Measurements from ENCODE around the gene SLC39A2.
A peak's percentile ranks its signal among the peaks of the same experiment; 100 is the strongest.
"Not testable (repeated sequence)": the region's sequence is repeated elsewhere in the genome, so short reads cannot be mapped to it uniquely, and the experiment has no call there.

The SLC39A2 gene

DNA sequence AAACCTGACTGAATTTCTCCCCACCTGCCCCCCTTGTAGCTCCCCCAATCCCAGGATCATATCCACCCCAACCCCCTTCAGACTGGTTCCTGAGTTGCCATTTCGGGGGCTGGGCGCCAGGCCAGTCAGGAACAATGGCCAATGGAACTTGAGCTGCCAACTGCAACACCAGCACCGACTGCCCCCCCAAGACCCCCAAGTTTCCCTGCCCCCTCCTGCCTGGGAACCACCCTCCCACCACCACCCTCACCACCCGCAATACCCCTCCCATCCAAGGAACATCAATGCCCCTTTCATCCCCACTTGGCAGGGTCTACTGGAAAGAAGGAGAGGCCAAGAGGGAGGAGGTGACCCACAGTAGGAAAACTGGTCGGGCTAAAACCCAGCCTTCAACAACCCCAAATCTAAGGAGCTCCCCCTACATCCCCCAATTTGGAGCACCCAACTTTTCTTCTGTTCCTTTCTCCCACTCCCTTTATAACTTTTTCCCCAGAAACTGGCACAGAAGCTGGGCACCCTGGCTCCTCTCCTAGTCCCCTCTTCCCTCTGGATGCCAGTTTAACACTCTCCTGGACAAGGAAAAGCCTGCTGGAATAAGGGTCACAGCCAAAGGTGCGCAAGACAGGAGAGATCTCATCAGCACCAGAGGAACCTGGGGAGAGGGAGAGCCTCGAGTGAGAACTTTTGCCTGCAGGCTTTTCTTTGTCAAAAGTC is 27.3 kb downstream of the SLC39A2 start:
- no peak for DNase-seq

DNA sequence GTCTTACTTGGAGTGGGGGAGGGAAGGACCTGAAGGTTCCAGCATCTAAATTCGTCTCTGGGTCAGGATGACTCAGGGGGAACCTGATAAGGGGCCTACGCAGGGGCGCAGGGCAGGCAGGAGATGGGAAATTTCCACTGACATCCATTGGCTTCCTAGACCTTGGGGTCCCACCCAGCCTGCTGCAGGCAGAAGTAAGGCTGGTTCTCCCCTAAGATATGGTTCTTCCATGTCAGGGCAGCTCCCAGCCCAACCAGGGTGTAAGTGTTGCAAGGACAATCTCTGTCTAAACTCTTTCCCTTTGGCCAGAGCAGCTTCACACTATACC is 27.9 kb downstream of the SLC39A2 start:
- no peak for DNase-seq

DNA sequence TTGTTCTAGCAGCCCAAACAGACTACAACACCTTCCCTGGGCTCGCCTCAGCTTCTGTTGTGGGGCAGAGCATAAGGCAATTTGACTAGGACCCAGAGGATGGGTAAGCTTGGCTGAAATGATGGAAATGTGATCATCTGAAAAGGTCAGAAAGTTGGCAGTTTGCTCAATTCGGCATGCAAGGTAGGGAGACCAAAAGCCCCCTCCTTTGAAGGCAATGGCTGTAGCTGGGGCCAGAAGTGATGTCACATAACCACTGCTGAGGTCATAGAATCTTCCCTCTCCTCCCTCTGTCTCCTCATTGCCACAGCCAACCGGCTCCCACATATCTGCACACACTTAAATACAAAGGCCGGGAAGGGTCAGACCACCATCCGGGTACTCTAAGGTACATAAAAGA is 30.8 kb downstream of the SLC39A2 start, which contains the start of gene TPPP2:
Gene TPPP2, plus strand, starts transcription at position 301 of the 400 bp plus-strand sequence. CDS start 365 bp downstream, outside the sequence.
- no peak for DNase-seq

DNA sequence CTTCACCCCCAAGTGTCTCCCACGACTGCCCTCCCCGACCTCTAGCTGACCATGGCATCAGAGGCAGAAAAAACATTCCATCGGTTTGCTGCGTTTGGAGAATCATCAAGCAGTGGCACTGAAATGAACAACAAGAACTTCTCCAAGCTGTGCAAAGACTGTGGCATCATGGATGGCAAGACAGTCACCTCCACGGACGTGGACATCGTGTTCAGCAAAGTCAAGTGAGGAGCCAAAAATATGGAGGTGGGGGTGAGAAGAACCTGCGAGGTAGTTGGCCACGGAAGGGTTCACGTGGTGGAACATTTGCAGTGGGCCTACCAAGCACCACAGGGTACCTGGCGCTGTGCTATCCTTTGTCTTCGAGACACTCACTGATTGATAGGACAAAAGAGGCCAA is 31.4 kb downstream of the SLC39A2 start:
- DNase-seq = no peak

DNA sequence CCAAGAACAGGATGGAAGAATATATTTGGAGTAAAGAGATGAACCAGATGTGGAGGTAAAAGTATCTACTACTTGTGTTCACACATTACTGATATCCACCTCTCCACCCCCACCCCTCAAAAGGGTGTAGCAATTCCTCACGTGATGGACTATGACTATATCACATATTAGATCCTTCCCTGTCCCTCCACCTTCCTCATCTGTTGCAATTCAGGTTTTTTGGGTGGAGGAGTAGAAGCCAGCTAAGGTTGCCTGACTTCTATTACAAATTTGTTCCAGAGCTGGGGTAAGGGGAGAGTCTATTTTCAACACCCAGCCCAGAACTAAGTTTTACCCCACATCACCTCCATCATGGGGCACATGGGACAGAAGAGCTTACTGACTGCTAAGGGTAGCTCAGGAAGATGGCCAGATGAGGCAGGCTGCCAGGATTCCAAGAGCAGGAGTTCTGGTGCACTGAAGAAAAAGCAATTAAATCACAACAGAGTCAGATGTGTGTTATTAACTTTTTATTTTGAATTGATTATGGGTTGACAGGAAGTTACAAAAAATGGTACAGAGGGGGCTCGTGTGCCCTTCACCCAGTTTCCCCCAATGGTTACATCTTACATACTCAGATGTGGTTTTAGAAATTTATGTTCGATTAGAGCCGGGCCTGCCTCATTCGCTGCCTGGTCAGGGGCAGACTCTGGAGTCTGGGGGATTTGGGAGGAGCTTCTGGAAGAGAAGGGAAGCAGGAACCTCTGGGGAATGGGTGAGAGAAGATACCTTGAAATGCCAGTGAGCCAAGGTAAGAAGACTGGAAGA is 33.4 kb downstream of the SLC39A2 start:
- no peak for DNase-seq

DNA sequence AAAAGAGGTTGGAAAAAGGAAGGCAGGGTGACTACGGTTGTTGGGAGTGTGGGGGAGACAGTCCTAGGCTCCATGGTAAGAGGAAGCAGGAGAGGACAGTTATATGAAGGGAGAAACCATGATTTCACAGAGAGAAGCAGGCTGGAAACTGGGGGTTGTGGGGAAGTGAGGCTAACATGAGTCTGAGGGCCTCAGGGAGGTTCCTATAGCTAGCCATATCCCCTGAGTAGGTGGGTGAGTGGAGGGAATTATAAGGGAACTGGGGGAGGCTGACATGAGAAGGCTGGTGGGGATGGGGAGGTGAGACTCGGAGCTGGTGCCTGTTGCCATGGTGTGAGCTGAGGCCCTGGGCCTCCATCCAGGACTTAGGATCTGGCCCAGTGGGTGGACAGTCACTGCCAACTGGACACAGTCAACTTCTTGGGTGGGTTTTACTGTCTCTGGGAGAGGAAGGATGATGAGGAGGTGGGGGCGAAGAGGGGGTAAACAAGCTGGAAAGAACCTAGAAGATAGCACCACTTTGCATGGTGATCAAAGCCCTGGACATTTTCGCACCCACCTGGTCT is 34.1 kb downstream of the SLC39A2 start:
- DNase-seq = no peak

DNA sequence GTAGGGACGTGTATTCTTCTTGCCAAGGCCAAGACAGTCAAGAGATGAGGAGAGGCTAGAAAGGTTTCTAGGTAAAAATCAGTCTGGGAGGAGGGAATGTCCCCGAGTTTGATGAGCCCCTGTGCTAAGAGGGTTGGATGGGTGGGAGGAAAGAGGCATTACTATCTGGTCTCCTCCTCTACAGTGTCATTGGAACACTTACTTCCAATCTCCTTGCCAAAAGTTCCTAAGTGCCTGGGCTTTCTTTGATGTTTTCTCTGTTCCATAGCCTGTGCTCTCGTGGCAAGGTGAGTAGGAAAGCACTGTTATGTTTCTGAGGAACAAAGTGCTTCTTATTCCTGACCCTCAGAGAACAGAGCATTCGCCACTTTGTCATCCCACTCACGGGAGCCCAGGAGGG is 35.6 kb downstream of the SLC39A2 start, which contains the start of gene RNASE13:
Gene RNASE13, minus strand, starts transcription at position 101 of the 400 bp plus-strand sequence. CDS start 519 bp downstream, outside the sequence.
- no peak for DNase-seq

DNA sequence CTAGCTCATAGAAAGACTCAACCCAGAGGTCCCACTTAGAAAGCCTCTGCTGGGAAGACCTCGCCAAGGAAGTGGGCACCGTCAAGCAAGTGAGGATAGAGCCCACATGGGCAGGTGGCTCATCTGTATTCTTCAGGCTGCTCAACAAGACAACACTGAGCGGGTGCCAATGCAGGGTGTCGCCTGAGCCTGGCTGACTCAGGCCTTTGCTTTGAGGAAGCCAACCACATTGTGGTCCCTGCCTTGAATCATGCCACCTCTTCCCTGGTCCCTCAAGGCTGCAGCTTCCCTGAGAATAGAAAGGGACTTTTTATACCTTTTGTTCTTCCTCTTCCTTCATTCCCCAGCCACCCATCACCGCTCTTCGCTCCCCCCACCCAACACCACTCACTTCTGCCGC is 37.7 kb downstream of the SLC39A2 start:
- no peak for DNase-seq

DNA sequence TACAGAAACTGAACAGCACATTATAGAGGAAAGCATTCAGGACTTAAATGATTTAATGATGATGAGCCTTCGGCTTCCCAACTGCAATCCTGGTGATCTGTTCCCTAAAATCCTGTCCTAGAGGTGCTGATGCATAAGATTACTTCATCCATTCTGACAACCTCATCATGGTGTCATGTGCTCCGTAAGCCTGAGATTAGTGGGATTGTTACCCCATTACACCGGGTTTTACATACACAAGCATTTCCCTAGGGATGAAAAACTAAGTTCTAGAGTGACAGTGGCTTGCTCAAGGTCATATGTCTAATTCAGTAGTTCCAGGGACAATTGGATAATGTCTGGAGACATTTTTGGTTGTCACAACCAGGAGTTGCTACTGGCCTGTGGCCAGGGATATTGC is 38.1 kb downstream of the SLC39A2 start:
- no peak for DNase-seq

DNA sequence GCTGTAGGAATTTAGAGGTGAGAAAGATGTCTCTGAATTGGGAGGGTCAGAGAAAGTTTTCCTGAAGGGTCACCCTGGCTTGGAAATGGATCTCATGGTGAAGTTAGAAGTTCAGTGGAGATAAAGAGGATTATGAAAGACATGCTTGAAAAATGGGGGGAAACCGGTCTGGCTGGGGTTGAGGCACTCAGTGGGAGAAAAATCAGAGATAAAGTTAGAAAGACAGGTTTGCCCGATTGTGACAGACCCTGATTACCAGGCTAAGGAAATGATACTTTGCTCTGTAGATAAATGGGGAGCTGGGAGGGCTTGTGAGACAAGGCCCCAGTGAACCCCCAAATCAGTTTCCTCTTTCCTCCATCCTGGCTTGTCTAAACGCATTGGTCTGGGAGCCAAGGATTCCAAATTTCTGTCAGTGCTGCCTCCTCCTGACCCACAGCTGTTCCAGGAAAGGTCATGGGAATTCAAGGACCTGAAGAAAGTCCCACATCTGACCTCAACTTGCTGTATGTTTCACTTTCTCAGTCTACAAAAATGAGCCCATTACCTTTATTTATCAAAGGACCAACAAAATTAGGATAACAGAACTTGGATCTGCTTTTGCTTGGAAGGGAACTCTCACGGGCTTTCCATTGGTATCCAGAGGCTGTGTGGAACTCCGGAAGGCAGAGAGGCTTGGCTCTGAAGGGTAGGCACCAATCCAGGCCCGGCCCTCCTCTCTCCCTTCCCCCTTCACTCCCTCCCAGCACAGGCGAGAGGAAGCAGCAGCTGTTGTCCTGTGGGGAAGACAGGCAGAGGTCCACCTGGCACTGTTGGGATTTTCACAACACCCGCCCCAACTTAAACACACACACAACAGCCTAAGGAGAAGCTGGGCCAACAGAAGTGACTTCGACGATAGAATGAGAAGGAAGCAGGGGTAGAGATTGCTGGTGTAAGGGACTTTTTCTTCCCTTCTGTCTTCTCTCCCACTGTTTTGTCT is 39.6 kb downstream of the SLC39A2 start:
- no peak for DNase-seq

DNA sequence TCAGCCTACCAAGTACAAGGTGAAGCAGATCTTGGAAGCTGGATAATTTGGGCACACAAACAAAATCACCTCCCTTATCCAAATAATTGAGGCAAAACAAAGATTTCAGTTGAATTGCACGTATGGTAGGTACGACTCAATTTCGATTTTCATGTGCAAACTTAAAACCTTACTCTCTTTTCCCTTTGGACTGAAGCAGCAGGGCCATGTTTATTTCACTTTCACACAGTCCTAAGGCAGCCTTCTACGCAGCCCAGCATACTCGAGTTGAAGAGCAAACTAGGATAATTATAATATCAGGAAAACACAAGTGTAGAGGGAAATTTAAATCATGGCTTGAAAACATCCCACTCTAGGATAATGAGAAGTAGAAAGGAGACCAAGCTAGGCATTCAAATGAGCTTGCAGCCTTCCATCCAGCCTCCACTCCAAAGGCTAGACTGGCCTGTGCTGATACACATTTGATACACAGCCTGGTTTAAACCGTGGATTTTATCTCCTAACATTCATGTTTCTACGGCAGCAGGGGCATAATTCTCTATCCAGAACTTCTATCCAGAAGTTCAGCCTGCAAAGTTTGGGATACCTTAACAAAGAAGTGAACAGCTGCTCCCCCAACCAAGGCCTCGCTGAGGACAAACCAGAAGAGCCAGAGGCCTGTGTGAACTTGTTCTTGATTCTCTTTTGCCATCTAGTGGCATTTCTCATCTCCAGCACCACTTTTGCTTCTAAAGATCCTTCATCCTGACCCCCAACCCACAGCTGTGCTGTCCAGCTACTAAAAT is 40.7 kb downstream of the SLC39A2 start:
- peak; percentile 43 for DNase-seq

DNA sequence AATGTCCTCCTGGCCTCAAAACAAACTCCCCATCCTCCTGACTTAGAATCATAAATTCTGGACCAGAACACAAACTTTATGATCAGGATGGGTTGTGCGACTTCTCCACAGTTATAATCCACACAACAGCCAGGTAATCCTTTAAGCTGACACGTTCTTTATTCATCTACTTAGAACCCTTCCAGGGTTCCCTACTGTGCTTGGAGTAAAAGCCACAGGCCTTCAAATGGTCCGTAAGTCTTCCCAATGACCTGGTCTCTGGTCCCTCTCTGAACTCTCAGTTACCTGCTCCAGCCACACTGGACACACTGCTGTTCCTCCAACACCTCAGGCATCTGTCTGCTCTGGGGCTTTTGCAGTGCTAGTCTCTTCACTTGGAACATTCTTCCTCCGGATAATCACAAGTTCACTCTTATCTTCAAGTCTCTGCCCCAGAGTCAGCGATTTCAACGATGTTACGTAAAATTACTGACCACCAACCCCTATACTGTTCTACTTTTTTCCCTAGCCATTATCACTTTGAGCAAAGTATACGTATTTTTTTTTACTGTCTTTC is 41.4 kb downstream of the SLC39A2 start:
- DNase-seq = no peak

DNA sequence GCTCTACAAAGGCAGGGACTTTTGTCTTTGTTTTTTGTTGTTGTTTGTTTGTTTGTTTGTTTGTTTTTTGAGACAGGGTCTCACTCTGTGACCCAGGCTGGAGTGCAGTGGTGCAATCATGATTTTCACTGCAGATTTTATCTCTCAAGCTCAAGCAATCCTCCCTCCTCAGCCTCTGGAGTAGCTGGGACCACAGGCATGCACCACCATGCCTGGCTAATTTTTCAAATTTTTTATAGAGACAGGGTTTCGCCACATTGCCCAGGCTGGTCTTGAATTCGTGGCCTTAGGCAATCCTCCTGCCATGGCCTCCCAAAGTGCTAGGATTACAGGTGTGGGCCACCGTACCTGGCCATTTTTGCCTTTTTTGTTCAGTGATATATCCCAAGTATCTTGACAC is 41.8 kb downstream of the SLC39A2 start:
- not testable (repeated sequence) for DNase-seq

DNA sequence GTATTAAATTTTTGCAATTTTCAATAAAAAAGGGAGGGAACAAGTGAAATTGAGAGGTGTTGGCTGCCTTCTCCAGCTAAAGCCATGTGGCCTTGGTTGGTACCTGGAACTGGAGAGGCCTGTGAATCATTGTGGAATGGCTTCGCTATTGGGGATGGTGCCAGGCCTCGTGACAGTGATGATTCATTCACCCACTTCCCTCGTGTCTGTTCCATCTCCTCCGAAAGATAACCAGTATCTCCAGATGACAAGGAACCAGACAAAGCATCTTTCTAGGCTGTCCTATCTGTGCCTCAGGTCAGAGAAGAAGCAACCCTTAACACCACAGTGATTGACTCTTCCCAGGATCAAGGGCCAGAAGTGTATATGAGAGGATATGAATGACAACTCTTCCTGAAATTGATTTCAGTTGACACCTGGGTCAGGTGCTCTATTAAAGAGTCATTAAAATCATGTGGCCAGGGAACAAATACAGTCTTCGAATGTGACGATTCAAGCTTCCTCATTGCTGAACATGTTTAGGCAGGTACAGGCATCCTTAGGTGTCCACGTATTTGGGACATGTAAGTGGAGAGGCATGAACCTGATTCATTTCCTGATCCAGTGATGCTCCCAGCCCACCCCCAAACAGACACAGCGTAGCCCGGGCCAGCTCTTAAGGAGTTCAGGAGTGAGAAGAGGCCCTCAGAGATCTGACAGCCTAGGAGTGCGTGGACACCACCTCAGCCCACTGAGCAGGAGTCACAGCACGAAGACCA is 42.8 kb downstream of the SLC39A2 start, which contains the start of gene RNASE7:
Gene RNASE7, plus strand, starts transcription at position 687 of the 758 bp plus-strand sequence. CDS start 631 bp downstream, outside the sequence.
- no peak for DNase-seq

DNA sequence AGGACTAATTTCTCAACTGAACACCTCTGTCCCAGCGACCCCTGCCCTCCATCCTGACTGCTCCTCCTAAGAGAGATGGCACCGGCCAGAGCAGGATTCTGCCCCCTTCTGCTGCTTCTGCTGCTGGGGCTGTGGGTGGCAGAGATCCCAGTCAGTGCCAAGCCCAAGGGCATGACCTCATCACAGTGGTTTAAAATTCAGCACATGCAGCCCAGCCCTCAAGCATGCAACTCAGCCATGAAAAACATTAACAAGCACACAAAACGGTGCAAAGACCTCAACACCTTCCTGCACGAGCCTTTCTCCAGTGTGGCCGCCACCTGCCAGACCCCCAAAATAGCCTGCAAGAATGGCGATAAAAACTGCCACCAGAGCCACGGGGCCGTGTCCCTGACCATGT is 43.8 kb downstream of the SLC39A2 start:
- DNase-seq = no peak

DNA sequence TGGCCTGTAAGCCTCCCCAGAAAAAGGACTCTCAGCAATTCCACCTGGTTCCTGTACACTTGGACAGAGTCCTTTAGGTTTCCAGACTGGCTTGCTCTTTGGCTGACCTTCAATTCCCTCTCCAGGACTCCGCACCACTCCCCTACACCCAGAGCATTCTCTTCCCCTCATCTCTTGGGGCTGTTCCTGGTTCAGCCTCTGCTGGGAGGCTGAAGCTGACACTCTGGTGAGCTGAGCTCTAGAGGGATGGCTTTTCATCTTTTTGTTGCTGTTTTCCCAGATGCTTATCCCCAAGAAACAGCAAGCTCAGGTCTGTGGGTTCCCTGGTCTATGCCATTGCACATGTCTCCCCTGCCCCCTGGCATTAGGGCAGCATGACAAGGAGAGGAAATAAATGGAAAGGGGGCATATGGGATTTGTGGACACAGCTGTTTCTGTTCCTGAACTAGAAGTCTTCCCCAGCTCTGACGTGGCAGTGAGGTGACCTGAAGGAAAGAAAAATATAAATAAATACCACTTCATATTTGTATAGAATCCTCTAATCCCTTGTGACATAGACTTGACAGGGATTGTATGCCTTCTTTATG is 44.4 kb downstream of the SLC39A2 start:
- no peak for DNase-seq

DNA sequence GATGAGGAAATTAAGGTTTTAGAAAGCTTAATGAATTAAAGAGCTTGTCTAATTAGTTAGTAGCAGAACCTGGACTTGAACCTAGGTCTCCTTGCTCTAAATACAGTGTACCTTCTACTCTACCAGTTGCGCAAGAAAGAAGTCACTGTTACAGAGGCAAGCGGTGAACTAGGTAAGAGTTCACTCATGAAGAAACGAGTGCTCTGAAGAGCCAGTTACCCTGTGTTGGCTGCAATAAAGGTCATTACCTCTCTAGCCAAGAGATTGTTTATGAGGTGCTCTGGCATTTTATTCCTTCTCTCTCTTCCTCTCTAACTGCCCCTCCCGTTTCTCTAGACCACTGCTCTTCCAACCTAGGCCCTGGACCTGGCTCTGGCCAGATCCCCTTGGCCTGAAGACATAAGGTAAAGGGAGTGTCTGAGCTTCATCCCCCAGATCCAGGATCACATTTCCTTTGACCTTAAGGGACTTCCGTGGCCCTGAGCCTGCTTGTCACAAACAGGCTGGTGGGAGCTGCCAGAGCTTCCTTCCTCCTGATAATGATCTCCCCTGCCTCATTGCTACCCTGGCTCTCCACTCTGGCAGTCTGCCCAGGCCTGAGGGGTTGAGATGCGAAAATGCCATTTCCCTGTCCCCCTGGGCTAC is 45.0 kb downstream of the SLC39A2 start:
- no peak for DNase-seq

DNA sequence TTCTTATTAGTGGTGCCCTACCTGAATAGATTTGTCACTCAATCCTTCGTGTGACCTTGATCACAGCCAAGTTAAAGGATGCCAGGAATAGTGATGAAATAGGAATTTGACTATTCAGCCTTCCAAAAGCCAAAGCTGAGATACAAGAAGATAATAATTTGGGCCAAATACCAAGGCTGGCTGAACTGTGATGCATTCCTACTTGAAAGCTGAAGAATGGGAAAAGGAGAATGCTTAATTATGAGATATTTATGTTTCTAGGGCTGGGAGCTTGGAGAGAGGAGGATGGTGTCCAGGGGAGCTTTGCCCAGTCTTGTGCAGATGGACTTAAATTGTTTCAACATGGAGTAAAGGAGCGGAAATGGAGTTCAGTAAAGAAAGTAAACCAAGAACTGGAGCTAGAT is 48.3 kb downstream of the SLC39A2 start:
- no peak for DNase-seq

DNA sequence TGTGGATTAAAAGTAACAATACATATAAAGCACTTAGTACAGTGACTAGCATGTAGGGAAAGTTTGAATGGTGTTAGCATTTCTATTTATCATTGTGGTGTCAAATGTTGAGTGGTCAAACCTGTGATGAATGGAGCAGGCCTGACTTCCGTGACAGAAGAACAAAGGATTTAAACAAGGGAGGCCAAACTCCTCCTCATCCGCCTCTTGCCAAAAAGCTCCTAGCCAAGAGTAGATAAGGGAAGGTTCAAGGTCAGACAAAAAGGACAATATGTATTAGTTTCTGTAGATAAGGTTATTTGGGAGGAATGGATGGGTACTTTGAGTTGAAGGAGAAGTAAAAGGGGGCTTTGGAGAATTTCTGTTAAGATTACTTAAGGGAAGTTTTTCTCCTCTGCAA is 49.5 kb downstream of the SLC39A2 start:
- no peak for DNase-seq

DNA sequence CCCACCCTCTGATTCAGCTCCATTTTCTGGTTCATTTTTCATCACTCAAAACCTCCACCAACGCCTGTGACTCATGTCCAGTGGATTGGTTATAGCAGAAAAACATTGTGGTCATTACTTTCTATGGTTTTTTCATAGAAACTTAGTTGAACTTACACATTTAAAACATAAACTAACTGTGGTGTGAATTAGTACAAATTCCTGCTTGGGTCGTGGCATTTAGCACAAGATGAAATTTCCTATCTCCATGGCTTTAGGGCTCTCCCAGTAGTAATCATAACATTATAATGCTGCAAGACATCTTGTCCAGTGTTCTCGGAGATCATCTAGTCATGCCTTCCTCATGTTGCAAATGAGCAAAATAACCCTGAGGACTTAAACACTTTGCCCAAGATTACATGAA is 50.2 kb downstream of the SLC39A2 start:
- no peak for DNase-seq

Data from RPMI8226 (cell line).